ENCODE results near the gene TUBA8.
A peak's percentile ranks its signal among the peaks of the same experiment; 100 is the strongest.

The TUBA8 gene

GRCh38 chr22:18077087-18077638, 33.4 kb upstream of the TUBA8 start:
- no peak for DNase-seq (ENCODE audit: low read depth, low spot score)

GRCh38 chr22:18077639-18078328, 32.8 kb upstream of the TUBA8 start, which contains the start of gene PEX26:
TSS of gene PEX26 (plus strand) at chr22:18077990. CDS start at chr22:18078377, 387 bp downstream.
- peak; percentile 92 for DNase-seq (ENCODE audit: low read depth, low spot score)

- peak; percentile 14 for DNase-seq (ENCODE audit: low read depth, low spot score)
Measured at GRCh38 chr22:18078329-18079041, 32.1 kb upstream of the TUBA8 start.

GRCh38 chr22:18079706-18080233, 30.8 kb upstream of the TUBA8 start:
- DNase-seq (ENCODE audit: low read depth, low spot score) = no peak

- no peak for DNase-seq (ENCODE audit: low read depth, low spot score)
Measured at GRCh38 chr22:18081416-18081815, 29.2 kb upstream of the TUBA8 start.

- no peak for DNase-seq (ENCODE audit: low read depth, low spot score)
Measured at GRCh38 chr22:18082467-18082866, 28.1 kb upstream of the TUBA8 start.

- DNase-seq (ENCODE audit: low read depth, low spot score) = no peak
Measured at GRCh38 chr22:18083406-18083805, 27.2 kb upstream of the TUBA8 start.

GRCh38 chr22:18085188-18085587, 25.4 kb upstream of the TUBA8 start:
- no peak for DNase-seq (ENCODE audit: low read depth, low spot score)

- DNase-seq (ENCODE audit: low read depth, low spot score) = no peak
Measured at GRCh38 chr22:18087350-18087855, 23.2 kb upstream of the TUBA8 start.

GRCh38 chr22:18088825-18089568, 21.6 kb upstream of the TUBA8 start:
- DNase-seq (ENCODE audit: low read depth, low spot score) = no peak

GRCh38 chr22:18090286-18090685, 20.3 kb upstream of the TUBA8 start:
- DNase-seq (ENCODE audit: low read depth, low spot score) = no peak

GRCh38 chr22:18091478-18091877, 19.1 kb upstream of the TUBA8 start:
- no peak for DNase-seq (ENCODE audit: low read depth, low spot score)

- no peak for DNase-seq (ENCODE audit: low read depth, low spot score)
Measured at GRCh38 chr22:18091916-18092526, 18.6 kb upstream of the TUBA8 start.

GRCh38 chr22:18093661-18094060, 16.9 kb upstream of the TUBA8 start:
- DNase-seq (ENCODE audit: low read depth, low spot score) = no peak

GRCh38 chr22:18095101-18095805, 15.4 kb upstream of the TUBA8 start:
- no peak for DNase-seq (ENCODE audit: low read depth, low spot score)

- DNase-seq (ENCODE audit: low read depth, low spot score) = no peak
Measured at GRCh38 chr22:18096823-18097222, 13.8 kb upstream of the TUBA8 start.

- no peak for DNase-seq (ENCODE audit: low read depth, low spot score)
Measured at GRCh38 chr22:18100781-18101180, 9.8 kb upstream of the TUBA8 start.

- no peak for DNase-seq (ENCODE audit: low read depth, low spot score)
Measured at GRCh38 chr22:18101536-18101935, 9.1 kb upstream of the TUBA8 start.

- no peak for DNase-seq (ENCODE audit: low read depth, low spot score)
Measured at GRCh38 chr22:18103527-18104269, 6.9 kb upstream of the TUBA8 start.

GRCh38 chr22:18104566-18104965, 6.0 kb upstream of the TUBA8 start:
- no peak for DNase-seq (ENCODE audit: low read depth, low spot score)
